DND-41 (cell line): Measurements from ENCODE around the gene BLM.

Experiments
- EZH2 ChIP-seq: IDR thresholded peaks from 3 replicates; pipeline ENCODE4 v1.6.1; 2012; ENCODE audit warnings: borderline replicate concordance, low read depth, mild to moderate bottlenecking, moderate library complexity, low read length, inconsistent platforms; ENCODE audit not compliant: severe bottlenecking
- TF ChIP-seq, protein P1 (sequence below): IDR thresholded peaks from 2 replicates; pipeline ENCODE4 v1.5.1; 2012; ENCODE audit warnings: borderline replicate concordance, low read length, moderate library complexity, mild to moderate bottlenecking; ENCODE audit not compliant: poor library complexity, severe bottlenecking; ENCODE audit errors: extremely low read depth

DNA sequence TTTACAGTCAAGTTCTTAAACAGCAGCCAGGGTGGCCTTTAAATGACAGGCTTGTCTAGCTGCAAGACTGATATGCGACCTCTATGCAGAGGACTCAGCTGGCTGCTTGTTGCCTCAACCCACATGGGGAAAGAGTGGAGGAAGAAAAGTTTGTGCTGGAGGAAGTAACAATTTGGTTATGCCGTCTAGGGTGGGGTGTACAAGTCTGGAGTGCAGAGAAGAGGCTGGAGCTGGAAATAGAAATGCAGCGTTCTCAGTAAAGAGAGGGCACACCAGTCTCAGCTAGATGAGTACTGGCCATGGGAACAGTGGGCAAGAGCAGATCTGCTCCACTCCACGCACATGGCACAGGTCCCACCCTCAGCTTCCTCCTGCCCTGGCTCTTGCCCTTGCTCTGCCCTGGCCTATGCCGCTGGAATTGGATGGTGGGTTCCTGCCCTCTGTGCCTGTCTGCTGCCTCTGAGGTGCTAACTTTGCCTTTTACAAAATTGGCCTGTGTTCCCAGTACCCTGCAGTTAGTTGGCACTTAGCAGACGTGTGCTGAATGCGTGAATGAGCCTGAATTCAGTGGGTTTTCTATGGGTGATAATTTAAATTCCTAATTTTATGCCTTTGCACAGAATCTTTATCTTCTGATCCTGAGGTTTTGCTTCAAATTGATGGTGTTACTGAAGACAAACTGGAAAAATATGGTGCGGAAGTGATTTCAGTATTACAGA, 91.5 kb downstream of the BLM start:
- TF ChIP-seq, protein P1, sequence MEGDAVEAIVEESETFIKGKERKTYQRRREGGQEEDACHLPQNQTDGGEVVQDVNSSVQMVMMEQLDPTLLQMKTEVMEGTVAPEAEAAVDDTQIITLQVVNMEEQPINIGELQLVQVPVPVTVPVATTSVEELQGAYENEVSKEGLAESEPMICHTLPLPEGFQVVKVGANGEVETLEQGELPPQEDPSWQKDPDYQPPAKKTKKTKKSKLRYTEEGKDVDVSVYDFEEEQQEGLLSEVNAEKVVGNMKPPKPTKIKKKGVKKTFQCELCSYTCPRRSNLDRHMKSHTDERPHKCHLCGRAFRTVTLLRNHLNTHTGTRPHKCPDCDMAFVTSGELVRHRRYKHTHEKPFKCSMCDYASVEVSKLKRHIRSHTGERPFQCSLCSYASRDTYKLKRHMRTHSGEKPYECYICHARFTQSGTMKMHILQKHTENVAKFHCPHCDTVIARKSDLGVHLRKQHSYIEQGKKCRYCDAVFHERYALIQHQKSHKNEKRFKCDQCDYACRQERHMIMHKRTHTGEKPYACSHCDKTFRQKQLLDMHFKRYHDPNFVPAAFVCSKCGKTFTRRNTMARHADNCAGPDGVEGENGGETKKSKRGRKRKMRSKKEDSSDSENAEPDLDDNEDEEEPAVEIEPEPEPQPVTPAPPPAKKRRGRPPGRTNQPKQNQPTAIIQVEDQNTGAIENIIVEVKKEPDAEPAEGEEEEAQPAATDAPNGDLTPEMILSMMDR: no peak
- TF ChIP-seq EZH2: no peak
